ENCODE data around the gene XYLT2. TPM values are rescaled to one million over a fixed set of nuclear protein-coding genes. Genes with fewer than 3 reads are reported as not detected.

Gene XYLT2
- total and polyA plus RNA-seq, 2 of the 8 experiments (the other 6 are each of a cell fraction or from before 2014, with no cell fraction given), result 28.0 to 29.9 TPM

DNA sequence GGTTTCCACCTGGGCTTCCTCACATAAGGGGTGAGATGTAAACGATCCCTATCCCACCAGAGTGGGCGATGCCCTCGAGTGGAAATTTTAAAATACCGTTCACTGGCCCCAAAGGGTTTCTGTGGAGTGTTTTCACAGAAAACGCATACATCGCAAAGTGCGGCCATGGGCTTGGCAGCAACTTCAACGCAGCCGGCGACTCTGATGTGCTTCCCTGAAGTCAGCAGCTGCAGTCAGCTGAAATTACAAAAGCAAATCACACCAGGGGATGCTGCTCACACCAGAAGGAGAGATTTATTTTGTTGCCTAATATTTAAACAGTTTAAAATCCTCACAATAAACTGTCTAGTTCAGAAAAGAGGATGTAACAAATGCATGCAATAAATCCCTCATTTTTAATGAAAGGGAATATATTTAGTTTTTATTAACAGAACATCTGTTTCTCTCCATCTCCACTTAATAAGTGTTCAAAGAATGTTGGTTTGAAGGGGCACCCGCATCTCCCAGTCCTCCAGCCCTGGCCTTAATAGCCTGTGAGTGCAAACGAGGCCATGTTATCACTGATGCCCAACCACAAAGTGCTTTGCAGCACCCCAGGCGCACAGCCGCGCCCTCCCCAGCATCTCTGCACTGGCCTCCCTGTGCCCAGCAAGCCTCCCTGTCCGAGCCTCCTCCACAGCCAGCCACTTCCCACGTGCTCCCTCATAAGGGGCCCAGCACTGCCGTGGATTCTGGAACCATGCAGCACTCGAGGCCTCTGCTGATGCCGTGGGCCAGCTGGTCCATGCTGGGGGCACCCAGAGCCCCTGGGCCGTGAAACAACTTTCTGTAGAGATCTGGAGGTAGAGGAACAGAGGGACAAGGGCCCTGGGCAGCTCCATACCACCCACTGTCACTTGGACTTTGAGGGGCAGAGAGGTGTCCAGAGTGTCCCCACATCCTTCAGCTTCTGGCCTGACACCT lies 17.3 kb upstream of the XYLT2 start (continued):
- TF ChIP-seq PHF8 (conservative IDR thresholded peaks at IDR 0.05; ENCODE audit: low read depth, low read length), result no peak
- no peak for TF ChIP-seq CTBP2 (IDR thresholded peaks at IDR 0.05; ENCODE audit: borderline replicate concordance, insufficient read depth, insufficient read length, low read length)
- no peak for TF ChIP-seq NANOG (IDR thresholded peaks at IDR 0.05; ENCODE audit: insufficient read depth, low read depth, low read length, poor library complexity, severe bottlenecking)
- TF ChIP-seq, protein P1, sequence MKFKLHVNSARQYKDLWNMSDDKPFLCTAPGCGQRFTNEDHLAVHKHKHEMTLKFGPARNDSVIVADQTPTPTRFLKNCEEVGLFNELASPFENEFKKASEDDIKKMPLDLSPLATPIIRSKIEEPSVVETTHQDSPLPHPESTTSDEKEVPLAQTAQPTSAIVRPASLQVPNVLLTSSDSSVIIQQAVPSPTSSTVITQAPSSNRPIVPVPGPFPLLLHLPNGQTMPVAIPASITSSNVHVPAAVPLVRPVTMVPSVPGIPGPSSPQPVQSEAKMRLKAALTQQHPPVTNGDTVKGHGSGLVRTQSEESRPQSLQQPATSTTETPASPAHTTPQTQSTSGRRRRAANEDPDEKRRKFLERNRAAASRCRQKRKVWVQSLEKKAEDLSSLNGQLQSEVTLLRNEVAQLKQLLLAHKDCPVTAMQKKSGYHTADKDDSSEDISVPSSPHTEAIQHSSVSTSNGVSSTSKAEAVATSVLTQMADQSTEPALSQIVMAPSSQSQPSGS (IDR thresholded peaks at IDR 0.05; ENCODE audit: low read length), result no peak
